Kidney (tissue), 14 donors: Measurements from ENCODE around the gene STXBP3. TPM values are rescaled to one million over a fixed set of nuclear protein-coding genes. Genes with fewer than 3 reads are reported as not detected.

Experiments used
- DNase-seq, 5 donors: peaks; one replicate each; pipeline ENCODE4 v3.0.0-alpha.2; 2013 to 2020
- FAIRE-seq: peaks from 2 replicates; lab custom pipeline; 2012; peaks lifted over from hg19 to GRCh38; lab: Jason Lieb, UNC
- H3K27ac ChIP-seq, 2 donors: one replicate each; pipeline ENCODE4 v1.7.0; 2013; ENCODE audit warnings: low read depth in 2 of 2, low read length in 2 of 2, inconsistent platforms in 1 of 2
- H3K27me3 ChIP-seq: one replicate; pipeline ENCODE4 v1.7.1; 2013; ENCODE audit warnings: low read length, inconsistent platforms; ENCODE audit not compliant: control insufficient read depth, insufficient read depth
- H3K36me3 ChIP-seq, 3 donors: one replicate each; pipeline versions ENCODE4 v1.7.0 to v1.7.1; 2013; ENCODE audit warnings: low read length in 3 of 3, control low read depth in 1 of 3, inconsistent platforms in 1 of 3; ENCODE audit not compliant: insufficient read depth in 3 of 3, control insufficient read depth in 2 of 3
- H3K4me1 ChIP-seq, 3 donors: one replicate each; pipeline versions ENCODE4 v1.7.0 to v1.7.1; 2013; ENCODE audit warnings: low read length in 3 of 3, inconsistent platforms in 1 of 3, low read depth in 1 of 3; ENCODE audit not compliant: control insufficient read depth in 2 of 3, insufficient read depth in 2 of 3
- H3K4me3 ChIP-seq, 3 donors: one replicate each; pipeline versions ENCODE4 v1.7.0 to v1.8.1; 2013; ENCODE audit warnings: low read length in 3 of 3, control low read depth in 1 of 3, inconsistent platforms in 1 of 3
- H3K9ac ChIP-seq, 3 donors: one replicate each; pipeline versions ENCODE4 v1.7.0 to v1.7.1; 2013; ENCODE audit warnings: low read length in 3 of 3, control low read depth in 1 of 3, inconsistent platforms in 1 of 3
- H3K9me3 ChIP-seq, 3 donors: one replicate each; pipeline versions ENCODE4 v1.7.0 to v1.7.1; 2013; ENCODE audit warnings: low read length in 3 of 3, control low read depth in 1 of 3, inconsistent platforms in 1 of 3; ENCODE audit not compliant: control insufficient read depth in 2 of 3, insufficient read depth in 1 of 3
- CTCF ChIP-seq: IDR thresholded peaks from 3 replicates; pipeline ENCODE4 v1.5.1; 2012; ENCODE audit warnings: mild to moderate bottlenecking, moderate library complexity, borderline replicate concordance; ENCODE audit not compliant: insufficient read depth; ENCODE audit errors: extremely low read depth
- intact Hi-C: fragments of 100-400 bp; cut with DNase I; formaldehyde crosslinking; loops from one replicate; pipeline ENCODE4 v1.11.1; 2022
- polyA plus RNA-seq: library from polyadenylated mRNA; stranded (reverse); fragments of 350-450 nt; fragmentation: Illumina TruSeq; extraction: RNeasy Lipid Tissue Mini Kit (QIAGEN cat#74804); gene quantifications from one replicate; pipeline ENCODE4 v1.2.3, GENCODE V29; 2014; ENCODE audit warnings: low read depth, low replicate concordance; ENCODE audit not compliant: insufficient read depth
- total RNA-seq: library from RNA; stranded (reverse); fragmentation: NEBNext Ultra II Directional; extraction: Animal tissue kit (Norgen Biotek cat#: 25700); gene quantifications from one replicate; pipeline ENCODE4 v1.2.1, GENCODE V29; 2021
- donor health status: control.
- donor health status: control.
- donor health status: control.
- donor health status: control.
- donor health status: control.
- donor health status: DM: yes; HTN: yes; CAD: no.
- donor health status: Normal renal cell carcinoma (clear cell type).

Gene STXBP3
- total and polyA plus RNA-seq, 2 donors from 2014 or later = 26.0 to 61.4 TPM

- no peak for FAIRE-seq
- intact Hi-C loops = no loop called here
- H3K27me3 ChIP-seq = no peaks in the 10 kb centered on the region
Measured at GRCh38 chr1:108706643-108707042, 39.8 kb upstream of the STXBP3 start.

GRCh38 chr1:108708691-108709660, 37.5 kb upstream of the STXBP3 start:
- Histone ChIP-seq H3K4me3 (no peak overlapping the region), H3K27ac (no peak overlapping the region), H3K36me3 (no peaks in the 10 kb centered on the region), H3K4me1 (no peaks in the 10 kb centered on the region), H3K9ac (no peak overlapping the region), H3K9me3 (no peaks in the 10 kb centered on the region), H3K27me3 (no peaks in the 10 kb centered on the region)
- DNase-seq = no peak
- no peak for FAIRE-seq
- peak; percentile 3 for TF ChIP-seq CTCF
- intact Hi-C loops = no loop called here

More at GRCh38 chr1:108706643-108707042, 39.8 kb upstream of the STXBP3 start:
- TF ChIP-seq CTCF = no peak
- Histone ChIP-seq H3K9ac (no peak overlapping the region), H3K36me3 (no peaks in the 10 kb centered on the region), H3K9me3 (no peaks in the 10 kb centered on the region), H3K27ac (no peak overlapping the region), H3K4me3 (no peak overlapping the region), H3K4me1 (no peaks in the 10 kb centered on the region)
- DNase-seq = no peak

GRCh38 chr1:108712606-108713150, 33.8 kb upstream of the STXBP3 start, which contains the start of gene FNDC7:
FNDC7 (plus strand) TSS chr1:108712908; CDS start chr1:108712934, 26 bp downstream.
- no peaks in the 10 kb centered on the region for H3K27me3 ChIP-seq
- DNase-seq (no peak), FAIRE-seq (no peak)
- H3K4me1 ChIP-seq = no peaks in the 10 kb centered on the region
- no peaks in the 10 kb centered on the region for H3K9me3 ChIP-seq
- H3K4me3 ChIP-seq = no peak within 1 kb of the TSS
- intact Hi-C loops = no loop called here
- TF ChIP-seq CTCF = no peak
- H3K9ac ChIP-seq = no peak within 1 kb of the TSS
- no peaks in the 10 kb centered on the region for H3K36me3 ChIP-seq
- H3K27ac ChIP-seq = no peak within 1 kb of the TSS
